OCI-LY7 (cell line): ENCODE data around the gene VENTX. TPM values are rescaled to one million over a fixed set of nuclear protein-coding genes. Genes with fewer than 3 reads are reported as not detected.

ENCODE experiments used
- BruUV-seq: library from RNA; stranded (reverse); fragments of 400-500 nt; replicated peaks from 2 replicates; lab custom pipeline; 2021; lab: Mats Ljungman, UMichigan
- CTCF ChIA-PET: fragments of 300-600 bp; sonication (Branson Sonifier 250); formaldehyde crosslinking; loops from one replicate; lab custom pipeline; 2022; ENCODE audit warnings: antibody characterized with exemption; ENCODE audit not compliant: unreplicated experiment; lab: Charles Lee
- POLR2A ChIA-PET: fragments of 300-600 bp; sonication (Branson Sonifier 250); formaldehyde crosslinking; loops from one replicate; lab custom pipeline; 2022; ENCODE audit warnings: antibody characterized with exemption; lab: Charles Lee
- DNase-seq: peaks from one replicate; pipeline ENCODE4 v3.0.0-alpha.2; 2015; ENCODE audit warnings: low spot score
- H2AFZ ChIP-seq: fragments of 200-600 bp; sonication (generic), shearing (Covaris generic); 2 replicates; pipeline ENCODE4 v1.6.1; 2014; ENCODE audit warnings: mild to moderate bottlenecking, antibody characterized with exemption, low read length, moderate library complexity
- H3K27ac ChIP-seq: fragments of 200-600 bp; sonication (generic); 2 replicates; pipeline ENCODE4 v1.5.1; 2014; ENCODE audit warnings: mixed run types, low read depth, mild to moderate bottlenecking, moderate library complexity, low read length, inconsistent platforms; ENCODE audit not compliant: poor library complexity, severe bottlenecking
- H3K36me3 ChIP-seq: fragments of 200-600 bp; sonication (generic); 2 replicates; pipeline ENCODE4 v1.6.1; 2014; ENCODE audit warnings: mild to moderate bottlenecking, antibody characterized with exemption, low read length, moderate library complexity, mixed read lengths; ENCODE audit not compliant: insufficient read depth
- H3K4me1 ChIP-seq: fragments of 200-600 bp; sonication (generic); 2 replicates; pipeline ENCODE4 v1.5.1; 2014; ENCODE audit warnings: mild to moderate bottlenecking, low read length; ENCODE audit not compliant: insufficient read depth, poor library complexity, severe bottlenecking
- H3K4me2 ChIP-seq: fragments of 200-600 bp; sonication (generic); 2 replicates; pipeline ENCODE4 v1.6.1; 2014; ENCODE audit warnings: mild to moderate bottlenecking, low read length
- H3K4me3 ChIP-seq: fragments of 200-600 bp; sonication (generic); 2 replicates; pipeline ENCODE4 v1.5.1; 2014; ENCODE audit warnings: mild to moderate bottlenecking, low read depth, low read length; ENCODE audit not compliant: poor library complexity, severe bottlenecking
- H3K79me2 ChIP-seq: fragments of 200-600 bp; sonication (generic); 2 replicates; pipeline ENCODE4 v1.6.1; 2016; ENCODE audit warnings: low read depth, mild to moderate bottlenecking, low read length, moderate library complexity, mixed read lengths; ENCODE audit not compliant: insufficient read depth
- H3K9me2 ChIP-seq: fragments of 200-600 bp; sonication (generic); 2 replicates; pipeline ENCODE4 v1.6.1; 2016; ENCODE audit warnings: mild to moderate bottlenecking, low read length, mixed read lengths; ENCODE audit not compliant: insufficient read depth
- H3K9me3 ChIP-seq: fragments of 200-600 bp; sonication (generic); 2 replicates; pipeline ENCODE4 v1.6.1; 2014; ENCODE audit warnings: mild to moderate bottlenecking, mixed run types, low read length, mixed read lengths
- H4K20me1 ChIP-seq: fragments of 200-600 bp; sonication (generic); 2 replicates; pipeline ENCODE4 v1.6.1; 2014; ENCODE audit warnings: mild to moderate bottlenecking, antibody characterized with exemption, low read length, moderate library complexity, mixed read lengths; ENCODE audit not compliant: insufficient read depth
- EZH2phosphoT487 ChIP-seq: fragments of 200-600 bp; sonication (generic); IDR thresholded peaks from 2 replicates; pipeline ENCODE4 v1.6.1; 2018; ENCODE audit warnings: low read depth, borderline replicate concordance, mild to moderate bottlenecking, mixed run types, antibody characterized with exemption, low read length, moderate library complexity, mixed read lengths
- intact Hi-C: fragments of 100-400 bp; cut with micrococcal nuclease; formaldehyde crosslinking; loops from one replicate; pipeline ENCODE4 v1.10.0; 2022; ENCODE audit not compliant: unreplicated experiment
- total RNA-seq, 2 experiments: library from RNA; depleted of rRNA in 1 of 2; stranded (reverse); fragments of >200 nt in 1 of 2; shearing (Covaris generic) in 1 of 2; gene quantifications; 2 replicates each; pipeline ENCODE4 v1.2.3, GENCODE V29; 2014 to 2022
- TF ChIP-seq, protein P1 (sequence below): fragments of 200-600 bp; sonication (generic); conservative IDR thresholded peaks from 2 replicates; pipeline ENCODE4 v1.5.1; 2014; ENCODE audit warnings: mild to moderate bottlenecking, antibody characterized with exemption, low read length, moderate library complexity, mixed read lengths

Gene VENTX
- total RNA-seq, 2 experiments from 2014 or later = not detected

GRCh38 chr10:133270773-133271297 lies 33.2 kb downstream of the VENTX start:
- Histone ChIP-seq H3K9me3 (no peaks in the 10 kb centered on the region), H3K79me2 (no peaks in the 10 kb centered on the region), H4K20me1 (no peaks in the 10 kb centered on the region; the same call in 1 of the 2 replicates), H2AFZ (no peak overlapping the region), H3K27ac (no peak overlapping the region), H3K4me1 (peaks cover 15% of the 10 kb centered on the region), H3K4me2 (no peak overlapping the region), H3K36me3 (no peaks in the 10 kb centered on the region), H3K4me3 (no peak overlapping the region), H3K9me2 (no peaks in the 10 kb centered on the region)
- intact Hi-C loops = no loop called here
- CTCF ChIA-PET = no interaction called here
- DNase-seq = no peak
- POLR2A ChIA-PET = no interaction called here
- BruUV-seq = no TSS peak
- no peak for TF ChIP-seq EZH2phosphoT487
- TF ChIP-seq, protein P1, sequence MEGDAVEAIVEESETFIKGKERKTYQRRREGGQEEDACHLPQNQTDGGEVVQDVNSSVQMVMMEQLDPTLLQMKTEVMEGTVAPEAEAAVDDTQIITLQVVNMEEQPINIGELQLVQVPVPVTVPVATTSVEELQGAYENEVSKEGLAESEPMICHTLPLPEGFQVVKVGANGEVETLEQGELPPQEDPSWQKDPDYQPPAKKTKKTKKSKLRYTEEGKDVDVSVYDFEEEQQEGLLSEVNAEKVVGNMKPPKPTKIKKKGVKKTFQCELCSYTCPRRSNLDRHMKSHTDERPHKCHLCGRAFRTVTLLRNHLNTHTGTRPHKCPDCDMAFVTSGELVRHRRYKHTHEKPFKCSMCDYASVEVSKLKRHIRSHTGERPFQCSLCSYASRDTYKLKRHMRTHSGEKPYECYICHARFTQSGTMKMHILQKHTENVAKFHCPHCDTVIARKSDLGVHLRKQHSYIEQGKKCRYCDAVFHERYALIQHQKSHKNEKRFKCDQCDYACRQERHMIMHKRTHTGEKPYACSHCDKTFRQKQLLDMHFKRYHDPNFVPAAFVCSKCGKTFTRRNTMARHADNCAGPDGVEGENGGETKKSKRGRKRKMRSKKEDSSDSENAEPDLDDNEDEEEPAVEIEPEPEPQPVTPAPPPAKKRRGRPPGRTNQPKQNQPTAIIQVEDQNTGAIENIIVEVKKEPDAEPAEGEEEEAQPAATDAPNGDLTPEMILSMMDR = no peak

DNA sequence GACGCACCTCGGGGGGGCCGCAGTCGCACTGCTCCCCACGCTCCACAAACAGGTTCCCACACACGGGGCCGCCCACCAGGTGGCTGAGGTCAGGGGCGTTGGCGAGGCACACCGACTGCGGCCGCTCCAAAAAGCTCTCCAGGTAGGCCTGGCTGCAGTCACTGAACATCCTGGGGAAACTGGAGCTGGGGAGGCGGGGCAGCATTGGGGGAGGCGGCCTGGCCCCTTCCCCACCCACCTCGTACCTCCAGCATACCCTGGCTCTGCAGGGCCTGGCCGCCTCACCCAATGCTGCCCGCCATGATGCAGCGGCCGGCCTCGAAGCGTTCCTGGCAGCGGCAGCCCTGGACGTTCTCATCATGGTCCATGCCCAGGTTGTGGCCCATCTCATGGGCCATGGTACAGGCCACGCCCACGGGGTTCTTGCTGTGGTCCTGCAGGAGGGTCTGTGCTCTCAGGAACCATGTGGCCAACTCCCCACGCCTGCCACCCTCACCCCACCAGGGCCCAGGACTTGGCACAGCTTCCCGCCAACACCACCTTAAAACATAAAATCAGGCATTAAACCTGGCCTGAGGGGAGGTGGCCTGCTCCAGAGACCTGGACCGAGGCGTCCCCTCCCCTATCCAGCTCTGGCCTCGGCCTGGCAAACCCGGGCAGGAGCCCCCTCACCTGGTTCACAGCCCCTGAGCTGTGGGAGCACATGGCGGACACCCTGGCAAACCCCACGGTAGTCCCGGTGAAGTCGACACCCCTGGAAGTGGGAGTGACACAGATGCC lies 34.1 kb downstream of the VENTX start:
- POLR2A ChIA-PET = no interaction called here

More for the DNA sequence above, 34.1 kb downstream of the VENTX start:
- Histone ChIP-seq H2AFZ (no peak overlapping the region), H3K4me3 (no peak overlapping the region), H3K27ac (no peak overlapping the region), H3K4me2 (no peak overlapping the region), H3K9me3 (no peaks in the 10 kb centered on the region), H3K79me2 (no peaks in the 10 kb centered on the region), H3K4me1 (peaks cover 24% of the 10 kb centered on the region), H3K9me2 (no peaks in the 10 kb centered on the region), H4K20me1 (no peaks in the 10 kb centered on the region; the same call in 1 of the 2 replicates), H3K36me3 (no peaks in the 10 kb centered on the region)
- CTCF ChIA-PET = no interaction called here
- DNase-seq = no peak
- intact Hi-C loops = no loop called here
- no peak for TF ChIP-seq EZH2phosphoT487
- TF ChIP-seq, protein P1 = no peak
- no TSS peak for BruUV-seq
